Measurements from ENCODE around the gene BLTP2. TPM values are rescaled to one million over a fixed set of nuclear protein-coding genes. Genes with fewer than 3 reads are reported as not detected.
"Not testable (repeated sequence)": the region's sequence is repeated elsewhere in the genome, so short reads cannot be mapped to it uniquely, and the experiment has no call there.

BLTP2 gene
- total RNA-seq (2014; rRNA removed; shearing (Covaris generic)): 146 and 160 TPM in 2 replicates
- polyA plus RNA-seq (2015; cell fraction: cytosol; rRNA removed): 76.0 and 105 TPM in 2 replicates
- polyA plus RNA-seq (2015; cell fraction: nucleus; rRNA removed): 109 and 197 TPM in 2 replicates

- DNase-seq (ENCODE audit: low read depth, low spot score): peak; percentile 95
- in situ Hi-C loops (cut with HindIII; ENCODE audit: low pct_unique_long_range_greater_than_20kb, low sequenced_read_pairs): no loop called here
Measured at GRCh38 chr17:28644787-28645575, at the start of gene BLTP2. Gene BLTP2, minus strand, starts transcription at chr17:28645158. Its CDS starts 102 bp downstream, at chr17:28645056.

- in situ Hi-C loops (cut with HindIII; ENCODE audit: low pct_unique_long_range_greater_than_20kb, low sequenced_read_pairs): no loop called here
Measured at GRCh38 chr17:28693869-28694268, 48.9 kb upstream of the BLTP2 start.

GRCh38 chr17:28689011-28689410 is 44.1 kb upstream of the BLTP2 start:
- no peak for DNase-seq (ENCODE audit: low read depth, low spot score)
- in situ Hi-C loops (cut with HindIII; ENCODE audit: low pct_unique_long_range_greater_than_20kb, low sequenced_read_pairs): no loop called here

More at GRCh38 chr17:28693869-28694268, 48.9 kb upstream of the BLTP2 start:
- peak; percentile 70 for DNase-seq (ENCODE audit: low read depth, low spot score)

GRCh38 chr17:28688481-28688880 is 43.5 kb upstream of the BLTP2 start:
- in situ Hi-C loops (cut with HindIII; ENCODE audit: low pct_unique_long_range_greater_than_20kb, low sequenced_read_pairs): no loop called here
- no peak for DNase-seq (ENCODE audit: low read depth, low spot score)

- in situ Hi-C loops (cut with HindIII; ENCODE audit: low pct_unique_long_range_greater_than_20kb, low sequenced_read_pairs): no loop called here
- DNase-seq (ENCODE audit: low read depth, low spot score): peak; percentile 14
Measured at GRCh38 chr17:28686296-28686695, 41.3 kb upstream of the BLTP2 start.

- no peak for DNase-seq (ENCODE audit: low read depth, low spot score)
- in situ Hi-C loops (cut with HindIII; ENCODE audit: low pct_unique_long_range_greater_than_20kb, low sequenced_read_pairs): no loop called here
Measured at GRCh38 chr17:28685366-28685765, 40.4 kb upstream of the BLTP2 start.

- peak; percentile 62 for DNase-seq (ENCODE audit: low read depth, low spot score)
- in situ Hi-C loops (cut with HindIII; ENCODE audit: low pct_unique_long_range_greater_than_20kb, low sequenced_read_pairs): no loop called here
Measured at GRCh38 chr17:28684963-28685362, 40.0 kb upstream of the BLTP2 start.

- no peak for DNase-seq (ENCODE audit: low read depth, low spot score)
- in situ Hi-C loops (cut with HindIII; ENCODE audit: low pct_unique_long_range_greater_than_20kb, low sequenced_read_pairs): no loop called here
Measured at GRCh38 chr17:28682655-28683054, 37.7 kb upstream of the BLTP2 start.

- in situ Hi-C loops (cut with HindIII; ENCODE audit: low pct_unique_long_range_greater_than_20kb, low sequenced_read_pairs): no loop called here
- DNase-seq (ENCODE audit: low read depth, low spot score): peak; percentile 32
Measured at GRCh38 chr17:28675980-28676379, 31.0 kb upstream of the BLTP2 start.

- in situ Hi-C loops (cut with HindIII; ENCODE audit: low pct_unique_long_range_greater_than_20kb, low sequenced_read_pairs): no loop called here
- no peak for DNase-seq (ENCODE audit: low read depth, low spot score)
Measured at GRCh38 chr17:28675490-28675889, 30.5 kb upstream of the BLTP2 start.

GRCh38 chr17:28669918-28670317 is 25.0 kb upstream of the BLTP2 start:
- in situ Hi-C loops (cut with HindIII; ENCODE audit: low pct_unique_long_range_greater_than_20kb, low sequenced_read_pairs): no loop called here
- DNase-seq (ENCODE audit: low read depth, low spot score): no peak

GRCh38 chr17:28667870-28668269 is 22.9 kb upstream of the BLTP2 start:
- DNase-seq (ENCODE audit: low read depth, low spot score): no peak

GRCh38 chr17:28665994-28666393 is 21.0 kb upstream of the BLTP2 start:
- in situ Hi-C loops (cut with HindIII; ENCODE audit: low pct_unique_long_range_greater_than_20kb, low sequenced_read_pairs): no loop called here
- no peak for DNase-seq (ENCODE audit: low read depth, low spot score)

More at GRCh38 chr17:28667870-28668269, 22.9 kb upstream of the BLTP2 start:
- in situ Hi-C loops (cut with HindIII; ENCODE audit: low pct_unique_long_range_greater_than_20kb, low sequenced_read_pairs): no loop called here

GRCh38 chr17:28663723-28664122 is 18.8 kb upstream of the BLTP2 start:
- in situ Hi-C loops (cut with HindIII; ENCODE audit: low pct_unique_long_range_greater_than_20kb, low sequenced_read_pairs): no loop called here
- DNase-seq (ENCODE audit: low read depth, low spot score): no peak

- no peak for DNase-seq (ENCODE audit: low read depth, low spot score)
- in situ Hi-C loops (cut with HindIII; ENCODE audit: low pct_unique_long_range_greater_than_20kb, low sequenced_read_pairs): no loop called here
Measured at GRCh38 chr17:28662527-28662829, 17.5 kb upstream of the BLTP2 start.

GRCh38 chr17:28661635-28662526 is 16.9 kb upstream of the BLTP2 start, which contains the start of the genes SDF2 and SUPT6H:
Gene SDF2, minus strand, starts transcription at chr17:28661906. Its CDS starts 30 bp downstream, at chr17:28661876.
Gene SUPT6H, plus strand, starts transcription at chr17:28662205. Its CDS starts 11,197 bp downstream, at chr17:28673402.
- DNase-seq (ENCODE audit: low read depth, low spot score): peak; percentile 89
- in situ Hi-C loops (cut with HindIII; ENCODE audit: low pct_unique_long_range_greater_than_20kb, low sequenced_read_pairs): no loop called here

- DNase-seq (ENCODE audit: low read depth, low spot score); in situ Hi-C loops (cut with HindIII; ENCODE audit: low pct_unique_long_range_greater_than_20kb, low sequenced_read_pairs): not testable (repeated sequence)
Measured at GRCh38 chr17:28659497-28659881, 14.5 kb upstream of the BLTP2 start.

Data from SK-MEL-5 (cell line).